Right lobe of liver (tissue), 6 donors: ENCODE data around the gene APOL2. TPM values are rescaled to one million over a fixed set of nuclear protein-coding genes. Genes with fewer than 3 reads are reported as not detected.
"Not testable (repeated sequence)": the region's sequence is repeated elsewhere in the genome, so short reads cannot be mapped to it uniquely, and the experiment has no call there.

Source experiments
- ATAC-seq, 4 donors: fragments of 200-7000 bp; cut with Tn5 transposase; one replicate each; pipeline ENCODE4 v1.9.1; 2020; ENCODE audit warnings: mild to moderate bottlenecking in 4 of 4, moderate library complexity in 4 of 4
- DNase-seq, 3 donors: peaks; one replicate each; pipeline ENCODE4 v3.0.0-alpha.2; 2020
- H3K27ac ChIP-seq, 3 donors: fragments of 200-600 bp; one replicate each; pipeline ENCODE4 v1.8.0; 2022
- H3K27me3 ChIP-seq, 2 donors: fragments of 200-600 bp; one replicate each; pipeline ENCODE4 v1.8.0; 2022
- H3K36me3 ChIP-seq, 4 donors: fragments of 200-600 bp; sonication (generic) in 1 of 4; one replicate each; pipeline versions ENCODE4 v1.5.1 to v1.8.0; 2017 to 2022; ENCODE audit warnings: control low read depth in 1 of 4
- H3K4me1 ChIP-seq, 4 donors: fragments of 200-600 bp; sonication (generic) in 1 of 4; one replicate each; pipeline versions ENCODE4 v1.5.1 to v1.8.0; 2017 to 2022; ENCODE audit warnings: control low read depth in 1 of 4
- H3K4me3 ChIP-seq, 3 donors: fragments of 200-600 bp; one replicate each; pipeline ENCODE4 v1.8.0; 2022
- H3K9me3 ChIP-seq, 4 donors: fragments of 200-600 bp; sonication (generic) in 1 of 4; one replicate each; pipeline versions ENCODE4 v1.5.1 to v1.8.0; 2017 to 2022; ENCODE audit warnings: control low read depth in 1 of 4
- POLR2A ChIP-seq: fragments of 450-650 bp; IDR thresholded peaks from one replicate; pipeline ENCODE4 v1.6.1; 2017; ENCODE audit warnings: antibody characterized with exemption, mild to moderate bottlenecking
- WGBS: methylation state at CpG from one replicate; pipeline ENCODE4 v1.1.6; 2018; ENCODE audit warnings: low coverage, low lambda C conversion rate; ENCODE audit not compliant: insufficient coverage; ENCODE audit errors: missing lambda C conversion rate; 5-methylcytosine and 5-hydroxymethylcytosine counted together
- intact Hi-C, 2 donors: fragments of 100-400 bp; cut with DNase I; formaldehyde crosslinking; loops; one replicate each; pipeline versions ENCODE4 v1.11.2 to v1.14.1; 2022
- total RNA-seq, 6 experiments: library from RNA; depleted of rRNA in 2 of 6; stranded (reverse); fragments of >200 nt in 2 of 6; fragmentation: NEBNext Ultra II Directional in 3 of 6; extraction: Animal tissue kit (Norgen Biotek cat#: 25700) in 3 of 6; gene quantifications; one replicate each; pipeline versions ENCODE4 v1.1.0 to v1.2.4, GENCODE V29; 2016 to 2023
- TF ChIP-seq, protein P1 (sequence below), 4 donors: fragments of 200-600 bp in 3 of 4; fragments of 450-650 bp in 1 of 4; IDR thresholded peaks; one replicate each; pipeline versions ENCODE4 v1.5.1 to v1.8.0; 2016 to 2022; ENCODE audit warnings: antibody characterized with exemption in 4 of 4, mild to moderate bottlenecking in 2 of 4
- donor health status: DM: no; HTN: yes; CAD: no.
- donor health status: DM: no; HTN: no; CAD: no.
- donor health status: DM: no; HTN: no; CAD: no.
- donor health status: DM: no; HTN: yes; CAD: no.
- donor health status: DM: no; HTN: yes; CAD: no.

The APOL2 gene
- total RNA-seq, 6 experiments from 2014 or later, result 40.8 to 121 (median 57.5) TPM

DNA sequence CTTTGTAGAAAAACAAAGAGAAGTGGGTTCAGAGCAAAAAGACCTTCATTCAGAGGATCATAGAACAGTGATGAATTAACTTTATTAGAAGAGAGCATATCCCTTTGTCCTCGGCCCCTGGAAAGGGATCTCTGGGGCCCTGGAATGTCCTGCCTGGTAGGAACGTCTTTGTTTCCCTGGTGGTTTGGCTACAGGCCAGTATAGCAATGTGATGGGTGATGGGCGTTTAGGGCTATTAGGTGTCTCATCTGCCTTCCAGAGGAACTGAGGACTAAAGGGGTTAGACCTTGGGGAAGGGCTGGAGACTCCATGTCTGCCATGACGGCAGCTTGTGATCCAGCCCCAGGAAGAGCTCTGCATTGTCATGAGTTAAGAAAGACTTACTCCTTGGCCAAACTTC lies 46.8 kb downstream of the APOL2 start:
- WGBS, result 58% methylated on average over 4 of the region's 4 CpGs
- Histone ChIP-seq H3K4me1 (peaks cover 0 to 19% (median 6%) of the 10 kb centered on the region in 4 donors), H3K9me3 (no peaks in the 10 kb centered on the region), H3K36me3 (no peaks in the 10 kb centered on the region), H3K4me3 (no peak overlapping the region), H3K27me3 (no peaks in the 10 kb centered on the region), H3K27ac (no peak overlapping the region)
- intact Hi-C loops, result loop anchor here in 1 of 2 donors (10.0 kb wide), 1 partner anchor 92 kb away; no protein-coding TSS in a partner anchor
- TF ChIP-seq, protein P1, sequence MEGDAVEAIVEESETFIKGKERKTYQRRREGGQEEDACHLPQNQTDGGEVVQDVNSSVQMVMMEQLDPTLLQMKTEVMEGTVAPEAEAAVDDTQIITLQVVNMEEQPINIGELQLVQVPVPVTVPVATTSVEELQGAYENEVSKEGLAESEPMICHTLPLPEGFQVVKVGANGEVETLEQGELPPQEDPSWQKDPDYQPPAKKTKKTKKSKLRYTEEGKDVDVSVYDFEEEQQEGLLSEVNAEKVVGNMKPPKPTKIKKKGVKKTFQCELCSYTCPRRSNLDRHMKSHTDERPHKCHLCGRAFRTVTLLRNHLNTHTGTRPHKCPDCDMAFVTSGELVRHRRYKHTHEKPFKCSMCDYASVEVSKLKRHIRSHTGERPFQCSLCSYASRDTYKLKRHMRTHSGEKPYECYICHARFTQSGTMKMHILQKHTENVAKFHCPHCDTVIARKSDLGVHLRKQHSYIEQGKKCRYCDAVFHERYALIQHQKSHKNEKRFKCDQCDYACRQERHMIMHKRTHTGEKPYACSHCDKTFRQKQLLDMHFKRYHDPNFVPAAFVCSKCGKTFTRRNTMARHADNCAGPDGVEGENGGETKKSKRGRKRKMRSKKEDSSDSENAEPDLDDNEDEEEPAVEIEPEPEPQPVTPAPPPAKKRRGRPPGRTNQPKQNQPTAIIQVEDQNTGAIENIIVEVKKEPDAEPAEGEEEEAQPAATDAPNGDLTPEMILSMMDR (IDR thresholded peaks at IDR 0.05), result no peak
- no peak for TF ChIP-seq POLR2A
- no peak for DNase-seq
- ATAC-seq, result no peak

DNA sequence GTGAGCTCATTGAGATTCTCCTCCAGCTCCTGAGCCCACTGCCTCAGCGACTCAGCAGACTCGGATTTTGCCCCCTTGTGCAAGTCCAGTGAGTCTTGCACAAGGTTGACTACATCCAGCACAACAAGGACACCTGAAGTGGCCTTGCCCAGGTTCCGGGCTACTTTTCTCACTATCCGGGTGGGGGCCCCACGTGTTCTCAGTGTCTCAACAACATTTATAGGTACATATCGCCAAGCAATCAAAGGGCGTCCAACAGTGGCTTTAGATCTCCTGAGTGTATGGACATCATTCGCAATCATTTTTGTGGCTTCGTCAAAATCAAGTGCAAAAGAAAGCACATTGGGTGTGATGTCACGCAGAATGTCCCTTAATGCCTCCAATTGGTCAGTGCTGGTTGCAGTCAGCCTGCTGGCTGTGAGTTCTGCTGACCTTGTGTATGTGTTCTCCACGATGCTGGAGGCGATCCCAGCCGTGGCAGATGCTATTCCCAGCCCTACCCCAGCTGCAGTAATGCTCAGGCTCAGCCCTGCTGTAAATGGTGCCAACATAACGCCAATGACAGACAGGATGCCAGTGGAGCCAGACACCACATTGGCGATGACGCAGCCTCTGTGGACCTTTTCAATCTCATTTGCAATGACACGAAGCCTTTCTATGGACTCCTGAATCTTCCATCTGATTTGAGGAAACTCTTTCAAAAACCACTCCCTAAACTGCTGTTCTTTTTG lies 48.1 kb downstream of the APOL2 start:
- 75% methylated on average over 10 of the region's 17 CpGs for WGBS
- Histone ChIP-seq H3K27me3 (no peaks in the 10 kb centered on the region), H3K36me3 (no peaks in the 10 kb centered on the region), H3K9me3 (no peaks in the 10 kb centered on the region), H3K4me3 (no peak overlapping the region), H3K27ac (no peak overlapping the region), H3K4me1 (peaks cover 0 to 15% (median 4%) of the 10 kb centered on the region in 4 donors)
- no peak for TF ChIP-seq POLR2A
- TF ChIP-seq, protein P1 (IDR thresholded peaks at IDR 0.05), result no peak
- intact Hi-C loops, result loop anchor here in 1 of 2 donors (10.0 kb wide), 1 partner anchor 94 kb away; no protein-coding TSS in a partner anchor
- no peak for DNase-seq
- peak; percentile 16 to 57 (median 28) for ATAC-seq

DNA sequence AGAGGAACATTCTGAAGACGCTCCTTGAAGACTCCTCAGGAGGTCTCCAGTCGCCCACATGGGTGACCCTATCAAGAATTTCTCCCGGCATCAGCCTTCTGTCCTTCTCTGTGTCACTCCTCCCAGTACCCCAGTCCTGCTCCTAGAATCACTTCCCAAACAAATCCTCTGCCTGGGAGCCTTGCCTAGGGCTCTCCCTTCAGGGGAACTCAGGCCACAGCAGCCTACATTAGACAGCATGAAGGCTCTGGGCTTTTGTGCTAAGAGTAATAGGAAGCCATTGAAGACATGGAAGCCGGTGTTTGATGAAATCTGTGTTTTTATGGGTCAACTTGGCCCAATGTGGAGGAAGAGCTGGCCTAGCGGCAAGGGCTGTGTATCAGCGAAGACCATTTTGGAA lies 51.5 kb downstream of the APOL2 start:
- ATAC-seq, DNase-seq, H3K27me3 ChIP-seq, H3K4me1 ChIP-seq, H3K4me3 ChIP-seq, H3K36me3 ChIP-seq, intact Hi-C loops, H3K9me3 ChIP-seq, H3K27ac ChIP-seq: not testable (repeated sequence)
- WGBS, result 100% methylated on average over 3 of the region's 6 CpGs

DNA sequence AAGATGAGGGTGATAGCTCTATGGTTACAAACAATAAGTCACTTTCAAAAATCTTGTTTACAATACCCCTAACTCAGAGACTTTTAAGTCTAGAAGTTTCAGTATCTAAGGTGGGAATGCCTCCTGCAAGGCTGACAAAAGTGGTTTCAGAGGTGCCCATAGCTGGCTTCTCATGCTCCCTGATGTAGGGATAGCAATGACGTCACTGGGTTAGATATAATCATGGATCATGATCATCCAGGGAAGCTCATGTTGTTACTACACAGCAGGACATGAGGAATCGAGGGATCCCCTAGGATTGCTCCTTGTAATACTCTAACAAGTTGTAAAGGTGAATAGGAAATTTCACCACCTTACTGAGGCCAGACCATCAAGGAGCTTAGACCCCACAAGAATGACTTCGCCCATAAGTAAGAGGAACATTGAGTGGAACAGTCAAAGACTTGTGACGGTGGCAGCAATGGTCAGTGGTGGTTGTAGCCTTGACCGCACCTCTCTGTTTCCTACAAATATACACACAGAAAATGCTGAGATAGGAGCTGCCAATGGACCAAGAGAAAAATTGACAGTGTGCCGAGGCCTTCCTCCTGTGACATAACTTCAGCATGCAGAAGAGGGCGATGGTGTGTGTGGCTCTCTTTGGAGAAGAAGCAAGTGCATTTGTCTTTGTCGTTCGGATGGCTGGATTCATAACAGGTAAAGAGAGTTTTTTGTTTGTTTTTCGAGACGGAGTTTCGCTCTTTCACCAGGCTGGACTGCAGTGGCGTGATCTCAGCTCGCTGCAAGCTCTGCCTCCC lies 53.3 kb downstream of the APOL2 start:
- Histone ChIP-seq H3K27ac (no peak overlapping the region), H3K9me3 (no peaks in the 10 kb centered on the region), H3K27me3 (no peaks in the 10 kb centered on the region), H3K36me3 (no peaks in the 10 kb centered on the region), H3K4me3 (no peak overlapping the region), H3K4me1 (no peaks in the 10 kb centered on the region)
- TF ChIP-seq POLR2A, result no peak
- TF ChIP-seq, protein P1 (IDR thresholded peaks at IDR 0.05), result no peak
- no peak for DNase-seq
- WGBS, result 74% methylated on average over 11 of the region's 14 CpGs
- intact Hi-C loops, result no loop called here
- peak in 2 of 4 donors; percentile 12 to 25 for ATAC-seq
